Hindlimb muscle (tissue), 1 donor: Measurements from ENCODE around the gene SUMF1. TPM values are rescaled to one million over a fixed set of nuclear protein-coding genes. Genes with fewer than 3 reads are reported as not detected.

ENCODE experiments used
- DNase-seq: peaks from one replicate; pipeline ENCODE4 v3.0.0-alpha.2; 2013
- polyA plus RNA-seq: library from polyadenylated mRNA; unstranded; fragments of 120-200 nt; gene quantifications from one replicate; pipeline ENCODE4 v1.2.1, GENCODE V29; 2013; ENCODE audit not compliant: insufficient read length

The SUMF1 gene
- polyA plus RNA-seq, 1 donor, result 15.5 TPM

GRCh38 chr3:4411833-4412232 is 55.2 kb downstream of the SUMF1 start:
- DNase-seq, result no peak

GRCh38 chr3:4411236-4411635 is 55.8 kb downstream of the SUMF1 start:
- DNase-seq, result no peak

- DNase-seq, result no peak
Observed at GRCh38 chr3:4410606-4411005, 56.5 kb downstream of the SUMF1 start.

- DNase-seq, result no peak
Observed at GRCh38 chr3:4409971-4410573, 57.0 kb downstream of the SUMF1 start.

GRCh38 chr3:4409415-4409814 is 57.7 kb downstream of the SUMF1 start:
- no peak for DNase-seq

- DNase-seq, result no peak
Observed at GRCh38 chr3:4408958-4409357, 58.1 kb downstream of the SUMF1 start.

GRCh38 chr3:4407941-4408340 is 59.1 kb downstream of the SUMF1 start:
- no peak for DNase-seq

GRCh38 chr3:4406746-4407568 is 60.1 kb downstream of the SUMF1 start:
- no peak for DNase-seq

- DNase-seq, result no peak
Observed at GRCh38 chr3:4404881-4405280, 62.2 kb downstream of the SUMF1 start.

- no peak for DNase-seq
Observed at GRCh38 chr3:4401441-4401840, 65.6 kb downstream of the SUMF1 start.

- no peak for DNase-seq
Observed at GRCh38 chr3:4399476-4399875, 67.6 kb downstream of the SUMF1 start.

GRCh38 chr3:4398941-4399245 is 68.2 kb downstream of the SUMF1 start:
- DNase-seq, result peak; percentile 27

GRCh38 chr3:4398120-4398940 is 68.7 kb downstream of the SUMF1 start:
- no peak for DNase-seq

- no peak for DNase-seq
Observed at GRCh38 chr3:4397466-4397865, 69.6 kb downstream of the SUMF1 start.

GRCh38 chr3:4396542-4396941 is 70.5 kb downstream of the SUMF1 start:
- no peak for DNase-seq

GRCh38 chr3:4396006-4396405 is 71.1 kb downstream of the SUMF1 start:
- DNase-seq, result no peak

- DNase-seq, result no peak
Observed at GRCh38 chr3:4395448-4395847, 71.6 kb downstream of the SUMF1 start.

GRCh38 chr3:4394567-4394966 is 72.5 kb downstream of the SUMF1 start:
- no peak for DNase-seq

- no peak for DNase-seq
Observed at GRCh38 chr3:4394048-4394447, 73.0 kb downstream of the SUMF1 start.

- no peak for DNase-seq
Observed at GRCh38 chr3:4392992-4393391, 74.1 kb downstream of the SUMF1 start.

- no peak for DNase-seq
Observed at GRCh38 chr3:4387210-4388204, 79.6 kb downstream of the SUMF1 start.

- no peak for DNase-seq
Observed at GRCh38 chr3:4385201-4385600, 81.9 kb downstream of the SUMF1 start.
